VCaP (cell line): ENCODE measurements around the gene NIPAL1.
A peak's percentile ranks its signal among the peaks of the same experiment; 100 is the strongest.

ENCODE experiments used
- H3K27ac ChIP-seq: fragments of 450-650 bp; 2 replicates; pipeline ENCODE4 v1.5.1; 2017
- CTCF ChIP-seq: fragments of 450-650 bp; conservative IDR thresholded peaks from 2 replicates; pipeline ENCODE4 v1.5.1; 2017; ENCODE audit warnings: mild to moderate bottlenecking, moderate library complexity

NIPAL1 gene

GRCh38 chr4:48015678-48016077 is 894 bp upstream of the NIPAL1 start:
- no peak for TF ChIP-seq CTCF
- H3K27ac ChIP-seq, result peak overlapping the region; percentile 79

GRCh38 chr4:48017108-48017571 is 568 bp downstream of the NIPAL1 start:
- TF ChIP-seq CTCF, result no peak
- H3K27ac ChIP-seq, result peak overlapping the region; percentile 79

GRCh38 chr4:48018112-48018511 is 1.5 kb downstream of the NIPAL1 start:
- TF ChIP-seq CTCF, result no peak

GRCh38 chr4:48021100-48021499 is 4.5 kb downstream of the NIPAL1 start:
- H3K27ac ChIP-seq, result no peak overlapping the region
- TF ChIP-seq CTCF, result no peak

More at GRCh38 chr4:48018112-48018511, 1.5 kb downstream of the NIPAL1 start:
- H3K27ac ChIP-seq, result no peak overlapping the region

- no peak overlapping the region for H3K27ac ChIP-seq
- TF ChIP-seq CTCF, result no peak
Observed at GRCh38 chr4:48022192-48022799, 5.7 kb downstream of the NIPAL1 start.

- TF ChIP-seq CTCF, result no peak
Observed at GRCh38 chr4:48024522-48024921, 8.0 kb downstream of the NIPAL1 start.

GRCh38 chr4:48025005-48025404 is 8.4 kb downstream of the NIPAL1 start:
- no peak for TF ChIP-seq CTCF
- H3K27ac ChIP-seq, result peak overlapping the region; percentile 12

More at GRCh38 chr4:48024522-48024921, 8.0 kb downstream of the NIPAL1 start:
- H3K27ac ChIP-seq, result peak overlapping the region; percentile 12
